Measurements from ENCODE around the gene EN1. TPM values are rescaled to one million over a fixed set of nuclear protein-coding genes. Genes with fewer than 3 reads are reported as not detected.

Gene EN1
- total RNA-seq, 1 donor from 2014 or later: not detected

- Mint-ChIP-seq H3K36me3 (ENCODE audit: low read depth) (peaks cover 13% of the 10 kb centered on the region), H3K27ac (ENCODE audit: unreplicated experiment) (no peak overlapping the region), H3K27me3 (ENCODE audit: low read depth) (peaks cover 81% of the 10 kb centered on the region), H3K4me1 (ENCODE audit: low read depth) (peaks cover 23% of the 10 kb centered on the region), H3K9me3 (ENCODE audit: low read depth) (peaks cover 3% of the 10 kb centered on the region), H3K4me3 (ENCODE audit: unreplicated experiment) (no peak overlapping the region)
- no peak for TF ChIP-seq CTCF (IDR thresholded peaks at IDR 0.05)
- no peak for DNase-seq (ENCODE audit: low spot score)
Measured at GRCh38 chr2:118849226-118850167, 2.0 kb upstream of the EN1 start.

- Mint-ChIP-seq H3K4me3 (ENCODE audit: unreplicated experiment) (peak overlapping the region; percentile 25), H3K36me3 (ENCODE audit: low read depth) (peaks cover 11% of the 10 kb centered on the region), H3K4me1 (ENCODE audit: low read depth) (peaks cover 18% of the 10 kb centered on the region), H3K9me3 (ENCODE audit: low read depth) (peaks cover 3% of the 10 kb centered on the region), H3K27me3 (ENCODE audit: low read depth) (peaks cover 81% of the 10 kb centered on the region), H3K27ac (ENCODE audit: unreplicated experiment) (no peak overlapping the region)
- no peak for DNase-seq (ENCODE audit: low spot score)
- TF ChIP-seq CTCF (IDR thresholded peaks at IDR 0.05): no peak
Measured at GRCh38 chr2:118848381-118849225, 1.2 kb upstream of the EN1 start.

DNA sequence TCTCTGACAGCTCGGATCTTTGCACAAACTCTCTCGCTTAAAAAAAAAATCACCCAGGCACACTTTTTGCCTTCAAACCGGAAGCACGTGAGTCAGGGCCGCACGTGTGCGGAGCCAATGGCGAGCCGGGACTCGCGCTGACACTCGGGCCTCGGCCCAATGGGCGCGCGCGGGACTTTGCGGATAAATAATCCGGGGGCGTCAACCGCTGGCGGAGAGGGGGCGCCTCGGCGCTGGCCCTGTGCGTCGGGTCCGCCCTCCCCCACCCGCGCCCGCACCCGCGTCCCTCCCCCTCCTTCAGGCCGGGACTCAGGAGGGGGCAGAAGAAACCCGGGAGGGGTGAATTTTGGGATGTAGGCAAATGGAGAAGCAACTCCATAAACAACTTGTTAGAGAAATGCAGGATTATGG lies 319 bp upstream of the EN1 start:
- Mint-ChIP-seq H3K27ac (ENCODE audit: unreplicated experiment) (no peak overlapping the region), H3K4me3 (ENCODE audit: unreplicated experiment) (peak overlapping the region; percentile 41), H3K4me1 (ENCODE audit: low read depth) (peaks cover 21% of the 10 kb centered on the region), H3K36me3 (ENCODE audit: low read depth) (peaks cover 11% of the 10 kb centered on the region), H3K27me3 (ENCODE audit: low read depth) (peaks cover 81% of the 10 kb centered on the region), H3K9me3 (ENCODE audit: low read depth) (peaks cover 3% of the 10 kb centered on the region)
- no peak for DNase-seq (ENCODE audit: low spot score)
- no peak for TF ChIP-seq CTCF (IDR thresholded peaks at IDR 0.05)

- TF ChIP-seq CTCF (IDR thresholded peaks at IDR 0.05): no peak
- peaks cover 79% of the 10 kb centered on the region for H3K27me3 Mint-ChIP-seq (ENCODE audit: low read depth)
- H3K36me3 Mint-ChIP-seq (ENCODE audit: low read depth): peaks cover 10% of the 10 kb centered on the region
- no peak for DNase-seq (ENCODE audit: low spot score)
- H3K9me3 Mint-ChIP-seq (ENCODE audit: low read depth): peaks cover 3% of the 10 kb centered on the region
- no peak overlapping the region for H3K27ac Mint-ChIP-seq (ENCODE audit: unreplicated experiment)
- peak overlapping the region; percentile 9 for H3K4me3 Mint-ChIP-seq (ENCODE audit: unreplicated experiment)
- H3K4me1 Mint-ChIP-seq (ENCODE audit: low read depth): peaks cover 23% of the 10 kb centered on the region
Measured at GRCh38 chr2:118846442-118846952, 951 bp downstream of the EN1 start.
